ENCODE measurements around the gene ZHX3.
A peak's percentile ranks its signal among the peaks of the same experiment; 100 is the strongest.

ZHX3 gene

DNA sequence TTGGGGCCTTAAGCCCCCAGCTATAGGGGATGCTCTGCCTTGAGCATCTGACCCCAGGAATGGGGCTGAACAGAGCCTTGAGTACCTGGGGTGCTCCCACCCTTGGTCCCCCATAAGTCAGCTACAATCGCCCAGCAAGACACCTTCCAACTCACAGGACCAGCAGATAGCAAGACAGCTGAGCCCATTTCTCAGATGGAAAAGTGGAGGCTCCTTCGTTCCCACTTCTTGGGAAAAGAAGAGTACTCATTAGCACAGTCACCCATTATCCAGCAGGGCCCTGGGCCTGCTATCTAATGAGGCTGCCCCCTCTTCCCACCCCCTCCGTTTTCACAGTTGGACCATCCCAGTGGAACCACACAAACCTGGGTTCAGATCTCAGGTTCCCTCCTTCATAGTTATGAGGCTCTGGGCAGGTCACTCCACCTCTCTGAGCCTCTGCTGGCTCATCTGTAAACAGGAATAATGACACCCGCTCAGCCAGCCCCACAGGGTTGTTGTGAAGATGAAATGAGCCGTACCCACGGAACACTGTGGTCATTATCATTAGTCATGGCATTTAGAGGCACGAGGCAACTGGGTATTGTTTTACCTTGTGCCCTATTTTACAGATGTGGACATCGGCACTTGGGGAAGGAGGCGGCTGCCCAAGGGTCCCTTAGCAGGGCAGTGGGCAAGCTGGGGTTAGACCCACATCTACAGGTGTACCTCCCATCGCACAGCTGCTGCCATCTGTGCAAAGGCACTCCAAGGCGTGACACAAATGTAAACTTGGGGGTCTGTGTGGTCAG lies 27.6 kb upstream of the ZHX3 start:
- no peak for ATAC-seq
- H3K4me3 Mint-ChIP-seq: no peak overlapping the region
- H3K27ac Mint-ChIP-seq: no peak overlapping the region

DNA sequence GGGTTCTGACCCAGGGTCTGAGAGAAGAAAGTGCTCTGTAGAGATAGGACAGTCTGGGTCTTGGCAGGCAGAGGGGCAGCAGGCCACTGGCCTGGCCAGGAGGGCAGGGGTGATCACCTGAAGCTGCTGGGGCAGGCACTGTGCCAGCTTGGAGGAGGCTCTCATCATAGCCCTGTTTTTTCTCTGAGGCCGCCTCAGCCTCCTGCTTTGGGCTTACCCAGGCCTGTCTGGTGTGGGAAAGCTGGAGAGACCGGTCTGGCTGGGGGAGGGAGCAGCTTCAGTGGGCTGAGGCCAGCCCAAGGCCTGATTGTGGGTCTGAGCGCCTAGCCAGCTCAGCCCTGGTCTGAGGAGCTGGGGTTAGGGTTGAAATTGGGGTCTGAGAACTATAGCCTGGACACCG lies 26.9 kb upstream of the ZHX3 start:
- Mint-ChIP-seq H3K9me3 (no peaks in the 10 kb centered on the region), H3K36me3 (no peaks in the 10 kb centered on the region), H3K4me3 (no peak overlapping the region), H3K27ac (no peak overlapping the region), H3K27me3 (peaks cover 9% of the 10 kb centered on the region), H3K4me1 (peaks cover 11% of the 10 kb centered on the region)
- ATAC-seq: no peak

More for the DNA sequence above, 27.6 kb upstream of the ZHX3 start:
- Mint-ChIP-seq H3K36me3 (no peaks in the 10 kb centered on the region), H3K9me3 (no peaks in the 10 kb centered on the region), H3K27me3 (peaks cover 3% of the 10 kb centered on the region), H3K4me1 (peaks cover 5% of the 10 kb centered on the region)

DNA sequence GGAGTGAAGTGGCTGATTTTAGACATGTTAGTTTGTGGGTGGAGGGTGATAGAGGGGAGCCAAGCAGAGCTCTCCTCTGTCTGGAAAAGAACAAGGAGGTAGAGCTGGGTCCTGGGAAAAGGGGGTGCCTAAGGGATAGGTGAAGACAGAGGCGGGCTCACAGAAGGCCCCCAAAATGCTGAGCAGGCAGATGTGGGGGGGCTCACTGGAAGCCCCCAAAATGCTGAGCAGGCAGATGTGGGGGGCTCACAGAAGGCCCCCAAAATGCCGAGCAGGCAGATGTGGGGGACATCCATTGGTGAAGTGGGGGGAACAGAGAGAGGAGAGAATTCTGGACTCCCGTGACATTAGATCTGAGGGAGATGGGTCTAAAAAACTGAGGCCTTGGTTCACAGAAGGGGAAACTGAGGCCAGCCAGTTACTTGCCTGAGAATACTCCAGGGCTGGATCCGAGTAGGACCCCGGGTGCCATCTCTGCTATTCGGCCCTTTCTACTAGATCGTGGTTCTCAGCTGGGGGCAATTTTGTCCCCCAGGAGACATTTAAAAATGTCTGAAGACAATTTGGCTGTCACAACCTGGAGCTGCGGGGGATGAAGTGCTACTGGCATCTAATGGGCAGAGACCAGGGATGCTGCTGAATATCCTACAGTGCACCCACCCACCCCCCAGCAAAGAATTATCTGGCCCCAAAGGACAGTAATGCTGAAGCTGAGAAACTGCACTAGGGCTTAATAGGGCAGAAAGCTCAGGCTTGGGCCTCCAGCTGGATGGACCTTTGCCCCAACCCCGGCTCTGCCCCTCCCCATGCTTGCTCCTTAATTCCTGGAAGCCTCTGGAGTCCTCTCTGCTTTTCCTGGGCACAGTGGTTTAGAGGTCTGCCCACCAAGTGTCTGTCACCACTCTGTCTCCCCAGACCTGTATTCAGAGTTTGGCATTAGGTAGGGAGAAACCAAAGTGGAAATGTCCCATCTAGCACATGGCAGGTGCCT lies 25.2 kb upstream of the ZHX3 start:
- peaks cover 11% of the 10 kb centered on the region for H3K4me1 Mint-ChIP-seq
- ATAC-seq: no peak
- peaks cover 13% of the 10 kb centered on the region for H3K27me3 Mint-ChIP-seq
- H3K27ac Mint-ChIP-seq: no peak overlapping the region
- H3K4me3 Mint-ChIP-seq: no peak overlapping the region
- H3K36me3 Mint-ChIP-seq: no peaks in the 10 kb centered on the region
- H3K9me3 Mint-ChIP-seq: no peaks in the 10 kb centered on the region

DNA sequence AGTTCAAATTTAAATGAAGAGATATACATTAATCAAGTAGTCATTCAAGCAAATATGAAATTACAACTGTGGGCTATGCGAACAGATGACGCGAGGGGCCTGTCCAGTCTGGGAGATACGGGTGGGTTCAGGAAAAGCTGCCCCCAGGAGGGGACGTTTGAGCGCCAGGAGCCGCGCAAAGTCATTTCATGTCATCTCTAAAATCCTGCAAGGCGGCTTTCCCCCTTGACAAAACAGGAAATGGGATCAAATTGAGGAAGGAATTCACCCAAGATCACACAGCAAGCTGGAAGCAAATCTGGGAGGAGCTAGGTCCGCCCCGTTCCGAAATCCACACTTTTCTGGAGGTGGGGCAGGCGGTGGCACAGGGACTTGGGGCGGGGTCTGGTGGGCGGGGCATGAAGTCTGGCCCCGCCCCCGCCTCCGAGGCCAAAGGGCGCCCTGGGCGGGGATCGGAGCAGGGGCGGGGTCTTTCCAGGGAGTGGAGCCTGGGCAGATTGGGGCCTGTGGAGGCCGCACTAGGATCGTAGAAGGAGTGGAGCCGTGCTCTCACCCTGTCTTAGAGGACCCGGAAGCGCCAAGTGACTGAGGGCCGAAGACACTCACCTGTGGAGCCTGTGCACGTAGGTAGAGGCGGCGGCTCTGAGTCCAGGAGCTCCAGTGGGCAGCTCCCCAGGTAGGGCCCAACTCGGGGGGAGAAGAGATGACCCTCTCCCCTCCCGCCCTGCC lies 23.0 kb upstream of the ZHX3 start, which contains the start of gene LPIN3:
TSS of gene LPIN3 (plus strand) at position 495 of the 729 bp plus-strand sequence. CDS start 4,983 bp downstream, outside the sequence.
- Mint-ChIP-seq H3K36me3 (no peaks in the 10 kb centered on the region), H3K4me3 (peak within 1 kb of the TSS; percentile 79), H3K9me3 (no peaks in the 10 kb centered on the region), H3K27ac (peak within 1 kb of the TSS; percentile 76), H3K27me3 (peaks cover 13% of the 10 kb centered on the region), H3K4me1 (peaks cover 11% of the 10 kb centered on the region)
- peak; percentile 71 for ATAC-seq

DNA sequence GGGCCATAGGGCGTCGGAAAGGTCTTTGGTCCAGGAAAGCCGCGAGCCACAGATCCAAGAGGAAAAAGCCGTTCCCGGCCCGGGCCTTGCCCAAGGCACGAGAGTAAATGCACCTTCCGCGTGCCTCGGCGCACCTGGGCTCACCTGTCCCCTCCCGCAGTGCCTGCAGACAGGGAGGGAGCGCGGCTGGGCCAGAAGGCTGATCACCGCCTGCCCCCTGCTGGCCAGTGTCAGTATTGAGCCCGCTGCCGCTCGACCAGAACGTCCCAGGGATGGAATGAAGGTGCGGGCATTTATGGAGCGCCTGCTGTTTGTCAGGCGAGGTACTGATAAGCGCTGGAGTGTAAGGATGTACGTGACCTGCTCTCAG lies 22.4 kb upstream of the ZHX3 start:
- Mint-ChIP-seq H3K4me1 (peaks cover 11% of the 10 kb centered on the region), H3K27ac (peak overlapping the region; percentile 76), H3K4me3 (peak overlapping the region; percentile 79), H3K27me3 (peaks cover 13% of the 10 kb centered on the region), H3K9me3 (no peaks in the 10 kb centered on the region), H3K36me3 (no peaks in the 10 kb centered on the region)
- ATAC-seq: peak; percentile 90

DNA sequence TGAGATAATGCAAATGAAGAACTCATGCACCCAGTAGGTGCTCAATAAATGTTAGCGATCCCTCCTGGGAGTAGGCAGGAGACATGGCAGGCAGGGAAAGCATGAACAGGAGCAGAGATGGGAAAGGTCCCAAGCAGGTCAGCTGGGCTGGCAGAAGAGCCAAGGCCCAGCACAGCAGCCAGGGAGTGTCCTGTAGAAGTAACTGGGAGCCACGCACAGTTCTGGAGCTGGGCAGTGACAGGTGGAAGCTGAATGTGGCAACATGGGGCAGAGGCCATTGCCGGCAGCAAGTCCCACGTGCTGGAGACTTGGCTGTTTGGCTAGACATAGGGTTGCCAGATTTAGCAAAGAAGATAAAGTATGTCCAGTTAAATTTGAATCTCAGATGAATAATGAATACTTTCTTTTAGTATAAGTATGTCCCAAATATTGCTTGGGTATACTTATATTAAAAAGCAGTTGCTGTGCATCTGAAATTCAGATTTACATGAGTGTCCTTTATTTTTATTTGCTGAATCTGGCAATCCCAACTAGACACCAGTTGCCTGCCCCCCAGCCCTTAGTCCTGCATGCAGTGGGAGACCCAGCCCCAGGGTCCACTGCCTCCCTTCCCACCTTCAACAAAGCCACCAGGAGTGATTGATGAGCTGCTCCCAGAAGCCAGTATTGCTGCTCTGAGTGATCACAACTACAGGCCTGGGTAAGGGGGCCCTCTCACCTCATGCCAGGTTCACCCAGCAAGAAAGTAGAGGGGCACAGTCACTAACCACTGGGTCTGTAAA lies 19.4 kb upstream of the ZHX3 start:
- no peak for ATAC-seq
- Mint-ChIP-seq H3K27ac (no peak overlapping the region), H3K27me3 (peaks cover 13% of the 10 kb centered on the region), H3K4me1 (peaks cover 11% of the 10 kb centered on the region), H3K36me3 (no peaks in the 10 kb centered on the region), H3K9me3 (no peaks in the 10 kb centered on the region), H3K4me3 (no peak overlapping the region)

DNA sequence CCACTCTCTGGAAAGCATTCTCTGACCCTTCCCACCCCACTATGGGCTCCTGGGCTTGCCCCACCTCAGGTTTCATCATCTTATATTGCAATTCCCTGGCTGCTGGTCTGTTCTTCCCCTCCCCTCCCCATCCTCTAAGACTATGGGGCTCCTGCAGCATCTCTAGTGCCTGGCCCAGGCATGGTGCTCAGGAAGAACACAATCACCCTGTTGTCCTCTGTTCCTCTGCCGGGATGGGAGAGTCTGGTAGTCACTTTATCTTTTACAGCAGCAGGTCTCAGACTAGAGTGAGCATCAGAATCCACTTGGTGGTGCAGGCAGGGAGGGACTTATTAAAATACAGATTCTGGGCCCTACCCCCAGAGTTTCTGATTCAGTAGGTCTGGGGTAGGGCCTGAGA lies 18.1 kb upstream of the ZHX3 start:
- ATAC-seq: no peak
- peaks cover 13% of the 10 kb centered on the region for H3K27me3 Mint-ChIP-seq
- no peaks in the 10 kb centered on the region for H3K36me3 Mint-ChIP-seq
- no peaks in the 10 kb centered on the region for H3K9me3 Mint-ChIP-seq
- H3K4me1 Mint-ChIP-seq: peaks cover 11% of the 10 kb centered on the region
- no peak overlapping the region for H3K27ac Mint-ChIP-seq
- no peak overlapping the region for H3K4me3 Mint-ChIP-seq

DNA sequence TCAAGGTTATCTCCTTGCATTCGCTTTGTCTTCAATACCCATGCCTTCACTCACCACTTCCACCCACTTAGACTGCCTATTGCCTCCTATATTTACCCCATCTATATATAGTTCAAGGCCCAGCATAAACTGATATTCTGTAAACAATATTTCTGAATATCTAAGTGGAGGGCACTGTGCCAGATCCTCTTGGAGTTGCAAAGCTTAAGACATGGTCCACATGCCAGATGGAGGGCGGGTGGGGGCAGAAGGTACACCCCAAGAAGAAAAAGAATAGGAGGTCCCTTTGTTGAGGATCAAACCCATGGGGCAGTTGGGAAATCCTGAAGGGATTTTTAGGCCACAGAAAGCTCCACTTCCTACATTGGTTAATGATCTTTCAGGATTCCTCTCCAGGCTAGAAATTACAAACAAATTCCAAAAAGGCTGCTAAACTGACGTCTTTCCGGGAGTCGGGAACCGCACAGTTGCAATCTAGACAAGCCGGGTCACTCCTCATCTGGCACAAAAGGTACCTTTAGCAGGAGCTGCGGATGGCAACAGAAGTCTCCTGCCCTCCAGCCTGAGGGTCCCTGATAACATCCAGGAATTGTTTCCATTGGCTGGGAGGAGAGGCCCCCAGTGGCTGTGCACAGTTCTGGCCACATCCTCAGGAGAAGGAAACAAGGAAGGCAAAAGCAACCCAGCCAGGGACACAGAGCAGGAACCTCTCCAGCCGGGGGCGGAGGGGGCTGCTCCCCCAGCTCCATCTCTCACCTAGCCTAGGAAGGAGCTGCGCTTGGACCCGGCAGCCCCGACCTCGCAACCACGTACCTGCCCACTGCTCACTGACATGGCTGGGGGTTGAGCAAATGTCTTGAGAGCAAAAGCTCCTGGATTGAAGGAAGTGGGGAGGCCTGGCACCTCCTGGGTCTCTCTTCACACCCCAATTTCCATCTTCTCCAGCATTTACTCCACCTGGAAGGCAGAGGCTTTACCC lies 17.2 kb upstream of the ZHX3 start:
- H3K36me3 Mint-ChIP-seq: no peaks in the 10 kb centered on the region
- peaks cover 7% of the 10 kb centered on the region for H3K27me3 Mint-ChIP-seq
- no peak overlapping the region for H3K27ac Mint-ChIP-seq
- no peak overlapping the region for H3K4me3 Mint-ChIP-seq
- H3K9me3 Mint-ChIP-seq: no peaks in the 10 kb centered on the region
- no peak for ATAC-seq
- peaks cover 6% of the 10 kb centered on the region for H3K4me1 Mint-ChIP-seq

DNA sequence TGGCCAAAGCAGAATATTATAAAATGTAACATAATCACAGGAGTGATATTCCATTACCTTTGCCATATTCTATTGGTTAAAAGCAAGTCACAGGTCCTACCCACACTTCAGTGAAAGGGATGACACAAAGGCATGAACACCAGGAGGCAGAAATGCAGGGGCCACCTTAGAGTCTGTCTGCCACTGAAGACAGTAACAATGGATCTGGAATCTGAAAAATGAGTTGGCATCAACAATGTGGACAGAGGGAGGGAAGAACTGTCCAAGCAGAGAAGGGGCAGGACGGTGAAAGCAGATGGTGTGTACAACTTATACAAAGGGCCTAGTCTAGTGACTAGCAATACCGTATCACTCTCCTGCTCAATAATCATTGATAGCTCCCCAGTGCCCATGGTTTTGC lies 16.5 kb upstream of the ZHX3 start:
- H3K36me3 Mint-ChIP-seq: no peaks in the 10 kb centered on the region
- no peak for ATAC-seq
- no peaks in the 10 kb centered on the region for H3K27me3 Mint-ChIP-seq
- no peaks in the 10 kb centered on the region for H3K9me3 Mint-ChIP-seq
- peaks cover 10% of the 10 kb centered on the region for H3K4me1 Mint-ChIP-seq
- no peak overlapping the region for H3K4me3 Mint-ChIP-seq
- no peak overlapping the region for H3K27ac Mint-ChIP-seq

DNA sequence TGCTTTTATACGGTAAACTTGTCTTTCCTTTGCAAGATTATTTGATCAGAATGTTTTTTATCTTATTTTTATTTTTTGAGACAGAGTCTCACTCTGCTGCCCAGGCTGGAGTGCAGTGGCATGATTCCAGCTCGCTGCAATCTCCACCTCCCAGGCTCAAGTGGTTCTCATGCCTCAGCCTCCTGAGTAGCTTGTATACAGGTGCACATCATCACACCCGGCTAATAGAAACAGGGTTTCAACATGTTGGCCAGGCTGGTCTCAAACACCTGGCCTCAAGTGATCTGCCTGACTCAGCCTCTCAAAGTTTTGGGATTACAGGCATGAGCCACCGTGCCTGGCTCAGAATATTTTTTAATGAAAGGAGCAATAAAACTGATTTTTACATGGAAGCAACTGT lies 14.2 kb upstream of the ZHX3 start:
- no peak overlapping the region for H3K4me3 Mint-ChIP-seq
- no peaks in the 10 kb centered on the region for H3K27me3 Mint-ChIP-seq
- peaks cover 10% of the 10 kb centered on the region for H3K4me1 Mint-ChIP-seq
- no peaks in the 10 kb centered on the region for H3K36me3 Mint-ChIP-seq
- H3K9me3 Mint-ChIP-seq: no peaks in the 10 kb centered on the region
- H3K27ac Mint-ChIP-seq: no peak overlapping the region
- no peak for ATAC-seq

DNA sequence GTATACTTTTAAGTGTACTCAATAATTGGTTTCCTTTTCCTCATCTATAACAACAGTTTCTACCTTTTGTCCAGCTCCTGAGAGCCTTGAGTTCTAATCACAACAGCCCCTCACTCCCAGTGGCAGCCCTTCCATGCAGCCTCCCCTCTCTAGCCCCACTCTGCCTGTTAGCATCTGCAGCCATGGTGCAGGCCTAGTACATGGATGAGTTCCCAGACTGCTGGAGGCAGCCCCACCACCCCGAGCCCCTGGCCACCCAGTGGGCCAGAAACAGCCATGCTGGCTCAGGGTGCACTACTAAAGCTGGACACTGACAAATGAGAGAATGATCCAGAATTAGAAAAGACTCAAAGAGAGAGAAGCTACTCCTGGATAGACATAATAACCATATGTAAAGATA lies 13.4 kb upstream of the ZHX3 start:
- no peak overlapping the region for H3K4me3 Mint-ChIP-seq
- H3K27ac Mint-ChIP-seq: no peak overlapping the region
- no peaks in the 10 kb centered on the region for H3K9me3 Mint-ChIP-seq
- H3K27me3 Mint-ChIP-seq: no peaks in the 10 kb centered on the region
- no peaks in the 10 kb centered on the region for H3K36me3 Mint-ChIP-seq
- no peak for ATAC-seq
- peaks cover 10% of the 10 kb centered on the region for H3K4me1 Mint-ChIP-seq

DNA sequence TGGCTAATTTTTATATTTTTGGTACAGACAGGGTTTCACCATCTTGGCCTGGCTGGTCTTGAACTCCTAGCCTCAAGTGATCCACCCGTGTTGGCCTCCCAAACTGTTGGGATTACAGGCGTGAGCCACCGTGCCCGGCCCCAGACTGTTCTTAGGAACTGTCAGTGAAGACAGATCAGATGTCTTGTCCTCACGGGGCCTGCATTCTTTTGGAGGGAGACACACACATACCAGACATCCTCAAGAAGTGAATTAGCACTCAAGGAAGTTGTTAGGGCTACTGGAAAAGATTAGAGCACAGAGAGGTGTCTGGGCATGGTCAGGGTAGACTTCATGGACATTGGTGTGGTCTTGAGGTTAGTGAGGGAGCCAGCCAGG lies 12.8 kb upstream of the ZHX3 start:
- H3K4me3 Mint-ChIP-seq: no peak overlapping the region
- H3K36me3 Mint-ChIP-seq: no peaks in the 10 kb centered on the region
- H3K4me1 Mint-ChIP-seq: peaks cover 10% of the 10 kb centered on the region
- H3K27me3 Mint-ChIP-seq: no peaks in the 10 kb centered on the region
- H3K27ac Mint-ChIP-seq: no peak overlapping the region
- ATAC-seq: no peak
- no peaks in the 10 kb centered on the region for H3K9me3 Mint-ChIP-seq

DNA sequence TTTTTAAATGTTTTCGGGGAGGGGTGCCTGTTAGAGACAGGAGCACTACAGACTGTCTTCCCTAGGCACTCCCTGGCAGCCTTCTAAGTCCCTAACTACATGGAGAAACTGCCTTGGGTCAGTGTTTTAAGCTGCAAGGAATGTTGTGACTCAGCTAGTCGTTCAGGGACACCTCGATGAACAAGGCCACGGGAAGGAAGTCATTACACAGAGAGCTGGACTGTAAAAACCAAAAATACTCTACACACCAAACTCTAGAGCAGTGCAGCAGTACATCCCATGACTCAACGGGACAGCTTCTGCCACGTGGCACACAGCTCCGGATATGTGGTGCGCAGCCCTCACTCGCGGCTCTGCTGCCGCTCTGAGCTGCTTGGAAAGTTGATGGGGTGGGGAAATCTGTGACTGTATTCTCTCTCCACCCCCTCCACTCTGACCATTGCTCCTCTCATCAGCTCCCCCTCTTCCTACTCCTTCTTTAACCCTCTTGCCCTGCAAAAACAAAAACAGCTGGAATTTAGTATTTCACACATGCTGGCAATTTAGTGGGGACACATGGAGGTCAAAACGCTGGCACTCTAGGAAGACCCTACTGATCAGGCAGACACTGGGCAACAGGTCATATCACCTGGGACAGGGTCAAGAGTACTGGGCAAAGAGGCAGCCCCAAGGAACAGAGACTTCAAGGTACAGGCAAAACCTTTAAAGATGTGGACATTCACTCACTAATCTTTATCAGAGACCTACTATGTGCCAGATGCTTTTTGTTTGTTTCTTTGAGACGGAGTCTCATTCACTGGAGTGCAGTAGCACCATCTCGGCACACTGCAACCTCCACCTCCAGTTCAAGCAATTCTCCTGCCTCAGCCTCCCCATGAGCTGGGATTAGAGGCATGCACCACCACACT lies 12.2 kb upstream of the ZHX3 start:
- Mint-ChIP-seq H3K27me3 (no peaks in the 10 kb centered on the region), H3K27ac (peak overlapping the region; percentile 25), H3K4me1 (peaks cover 10% of the 10 kb centered on the region), H3K9me3 (no peaks in the 10 kb centered on the region), H3K36me3 (no peaks in the 10 kb centered on the region), H3K4me3 (no peak overlapping the region)
- ATAC-seq: peak; percentile 91

Measured in stimulated activated memory B cell treated with anti-CD40 and anti-IgM and Interleukin-4, amounts not matched to agents 10 μg/mL and 1 μg/mL and 100 μg/mL, for 72 hours (primary cell).